HG02938 (cell line): ENCODE results near the gene CDKN1C.

Source experiments
- ATAC-seq: cut with Tn5 transposase; IDR thresholded peaks from one replicate; pipeline ENCODE4 v1.9.1; 2021; ENCODE audit warnings: mild to moderate bottlenecking, moderate library complexity; ENCODE audit not compliant: unreplicated experiment

CDKN1C gene

DNA sequence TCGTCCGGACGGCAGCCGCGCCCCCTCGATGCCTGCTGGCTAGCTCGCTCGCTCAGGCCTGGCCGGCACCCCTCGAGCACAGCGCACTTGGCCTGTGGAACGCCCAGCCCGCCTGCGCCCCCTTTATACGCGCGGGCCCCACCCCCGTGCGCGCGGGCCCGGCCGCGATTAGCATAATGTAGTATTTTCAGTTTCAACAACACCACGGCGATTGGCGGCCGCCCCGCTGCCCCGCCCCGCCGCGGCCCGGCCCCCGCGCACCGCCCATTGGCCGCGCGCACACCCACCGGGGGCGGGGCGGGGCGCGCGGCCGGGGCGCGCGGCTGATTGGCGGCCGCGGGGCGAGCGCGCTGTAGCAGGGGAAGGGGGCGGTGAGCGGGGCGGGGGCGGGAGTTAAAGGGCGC lies at the start of gene CDKN1C:
Gene CDKN1C, minus strand, starts transcription at position 98 of the 404 bp plus-strand sequence. CDS start 319 bp downstream, outside the sequence.
- peak; percentile 73 for ATAC-seq

DNA sequence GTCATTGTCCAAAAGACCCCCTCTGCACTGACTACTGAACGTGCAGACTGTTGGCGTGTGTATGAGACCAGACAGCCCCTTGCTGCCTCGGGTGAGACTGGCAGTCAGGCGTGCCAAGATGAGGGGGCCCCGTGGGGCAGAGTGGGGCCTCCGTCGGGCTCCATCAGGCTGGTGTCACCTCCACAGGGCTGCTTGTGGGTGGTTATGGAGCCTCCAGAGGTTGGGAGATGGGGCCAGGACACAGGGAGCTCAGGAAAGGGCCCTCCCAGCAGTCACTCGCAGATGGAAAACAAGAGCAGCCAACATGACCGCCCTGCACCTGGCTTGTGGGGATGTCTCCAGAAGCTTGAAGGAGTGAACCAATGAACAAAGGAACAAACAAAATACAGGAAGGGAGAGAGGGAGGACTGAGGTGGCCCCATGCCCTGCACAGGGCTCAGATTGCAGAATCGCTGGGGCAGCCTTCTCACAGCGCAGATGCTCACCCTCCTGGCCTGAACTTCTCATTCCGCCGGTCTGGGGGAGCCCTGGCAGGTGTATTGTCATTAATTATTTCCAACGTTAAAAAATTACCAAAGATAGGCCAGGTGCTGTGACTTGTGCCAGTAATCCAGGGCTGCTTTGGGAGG lies 49.1 kb upstream of the CDKN1C start:
- no peak for ATAC-seq

- no peak for ATAC-seq
Measured at GRCh38 chr11:2934021-2934550, 48.5 kb upstream of the CDKN1C start.

DNA sequence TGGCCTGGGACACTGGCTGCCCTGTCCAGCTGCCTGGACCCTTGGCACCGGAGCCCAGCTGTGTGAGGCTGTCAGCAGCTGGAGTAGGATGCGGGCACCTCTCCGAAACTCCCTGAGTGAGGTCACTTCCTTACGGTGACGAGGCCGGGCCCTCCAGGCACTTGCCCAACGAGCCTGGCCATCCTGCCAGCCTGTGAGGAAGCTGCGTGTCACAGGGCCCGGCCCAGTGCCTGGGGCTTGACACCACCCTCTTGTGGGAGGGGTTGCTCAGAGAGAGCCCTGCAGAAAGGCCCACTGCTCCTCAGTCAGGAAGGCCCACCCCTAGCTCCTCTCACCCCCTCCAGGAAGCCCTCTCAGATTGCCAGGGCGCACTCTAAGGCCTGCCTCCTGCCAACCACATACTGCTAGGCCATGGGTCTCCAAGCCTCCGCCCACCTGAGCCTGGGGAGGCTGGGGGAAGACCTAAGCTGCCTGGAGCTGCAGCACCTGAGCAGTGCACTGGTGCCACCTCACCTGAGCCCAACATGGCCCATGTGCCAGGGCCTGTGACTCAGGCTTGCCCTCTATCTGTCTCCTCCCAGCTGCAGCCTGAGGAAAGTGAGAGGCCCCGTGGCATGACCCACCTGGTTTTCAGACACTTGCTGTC lies 47.9 kb upstream of the CDKN1C start:
- ATAC-seq, result no peak

DNA sequence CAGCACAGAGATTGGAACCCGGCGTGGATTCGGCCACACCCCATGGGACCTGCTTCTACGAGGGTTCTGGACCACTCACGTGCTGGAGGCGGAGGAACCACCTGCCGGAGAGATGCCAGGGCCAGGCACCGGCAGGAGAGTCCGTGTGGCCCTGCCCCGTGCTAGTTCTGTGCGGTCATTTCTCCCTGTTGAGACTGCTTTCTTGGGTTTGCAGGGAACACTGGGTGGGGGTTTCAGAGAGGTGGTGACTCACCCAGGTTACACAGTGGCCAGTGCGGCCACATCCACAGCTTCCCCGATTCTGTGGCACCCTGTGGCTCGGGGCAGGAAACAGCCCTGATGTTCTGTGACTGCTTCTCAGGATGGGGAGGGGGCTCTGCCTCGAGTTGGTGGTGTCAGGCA lies 47.3 kb upstream of the CDKN1C start:
- no peak for ATAC-seq

DNA sequence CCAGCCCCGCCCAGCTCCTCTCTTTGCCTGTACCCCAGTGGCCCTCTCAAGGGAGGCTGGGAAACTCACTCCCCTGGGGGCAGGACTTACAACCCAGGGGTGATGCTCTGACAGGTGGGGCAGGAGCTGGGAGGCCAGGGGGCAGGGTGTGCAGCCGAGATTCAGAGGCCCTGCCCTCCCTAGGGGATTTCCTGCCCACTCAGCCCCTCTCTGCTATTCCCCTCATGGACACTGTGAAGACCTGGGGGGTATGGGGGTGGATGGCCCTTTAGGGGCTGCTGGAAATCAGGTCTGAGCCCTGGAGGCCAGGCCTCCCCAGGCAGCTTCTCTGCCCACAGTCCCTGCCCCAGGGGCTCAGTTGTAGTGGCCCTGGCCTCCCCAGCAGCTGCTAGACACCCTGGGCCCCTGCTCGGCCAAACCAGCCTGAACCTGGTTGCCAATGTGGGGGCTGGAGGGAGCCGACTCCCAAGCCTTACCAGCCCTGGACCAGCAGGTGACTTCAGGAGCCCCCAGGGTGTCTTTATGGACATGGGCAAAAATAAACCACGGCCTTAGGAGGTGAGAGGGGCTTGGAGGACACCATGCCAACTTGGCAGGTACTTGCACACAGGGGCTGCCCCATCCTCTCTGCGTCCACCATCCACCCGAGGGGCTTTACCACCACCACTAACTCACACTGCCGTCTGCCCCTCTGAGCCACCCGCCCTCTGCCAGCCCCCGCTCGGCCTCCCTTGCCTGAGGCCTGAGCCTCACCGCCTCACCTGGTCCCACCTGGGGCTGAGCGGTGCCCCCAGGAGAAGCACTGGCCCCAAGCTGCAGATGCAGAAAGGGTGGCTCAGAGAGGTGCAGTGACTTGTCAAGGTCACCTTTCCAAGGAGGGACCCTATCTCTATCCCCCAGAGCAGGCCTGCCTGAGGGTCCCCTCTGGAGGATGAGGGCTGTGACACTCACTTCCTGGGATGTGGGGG lies 46.5 kb upstream of the CDKN1C start:
- ATAC-seq, result no peak

GRCh38 chr11:2931420-2931746 lies 45.8 kb upstream of the CDKN1C start:
- no peak for ATAC-seq

DNA sequence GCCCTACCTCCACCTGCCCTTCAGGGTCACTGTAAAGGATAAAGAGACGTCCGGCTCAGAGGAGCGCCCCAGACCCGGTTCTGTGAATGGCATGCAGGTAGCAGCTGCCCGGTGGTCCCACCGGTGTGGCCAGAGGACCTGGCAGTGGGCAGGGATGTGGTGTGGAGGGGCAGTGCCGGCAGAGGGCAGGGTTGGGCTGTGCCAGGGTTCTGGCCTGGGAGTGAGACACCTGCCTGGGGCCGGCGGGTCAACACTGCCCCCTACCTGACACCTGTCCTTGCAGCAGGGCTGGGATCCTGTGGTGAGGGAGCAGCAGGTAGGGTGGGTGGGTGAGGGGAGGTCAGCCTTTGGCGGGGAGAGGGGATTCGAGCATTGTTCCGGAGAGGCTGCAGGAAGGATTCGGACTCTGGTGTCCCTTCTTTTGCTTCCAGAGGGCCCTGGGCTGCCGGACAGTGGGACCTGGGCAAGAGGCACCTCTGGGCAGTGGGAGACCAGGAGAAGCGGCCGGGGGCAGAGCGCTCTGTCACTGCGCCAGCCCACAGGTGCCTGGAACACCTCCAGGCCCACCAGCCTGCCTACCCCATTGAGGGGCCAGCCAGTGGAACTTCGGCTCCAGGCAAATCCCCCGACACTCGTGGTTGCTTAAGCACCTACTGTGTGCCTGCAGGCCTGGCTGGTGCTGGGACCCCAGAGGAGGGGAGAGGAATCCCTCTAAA lies 45.3 kb upstream of the CDKN1C start:
- ATAC-seq, result no peak

DNA sequence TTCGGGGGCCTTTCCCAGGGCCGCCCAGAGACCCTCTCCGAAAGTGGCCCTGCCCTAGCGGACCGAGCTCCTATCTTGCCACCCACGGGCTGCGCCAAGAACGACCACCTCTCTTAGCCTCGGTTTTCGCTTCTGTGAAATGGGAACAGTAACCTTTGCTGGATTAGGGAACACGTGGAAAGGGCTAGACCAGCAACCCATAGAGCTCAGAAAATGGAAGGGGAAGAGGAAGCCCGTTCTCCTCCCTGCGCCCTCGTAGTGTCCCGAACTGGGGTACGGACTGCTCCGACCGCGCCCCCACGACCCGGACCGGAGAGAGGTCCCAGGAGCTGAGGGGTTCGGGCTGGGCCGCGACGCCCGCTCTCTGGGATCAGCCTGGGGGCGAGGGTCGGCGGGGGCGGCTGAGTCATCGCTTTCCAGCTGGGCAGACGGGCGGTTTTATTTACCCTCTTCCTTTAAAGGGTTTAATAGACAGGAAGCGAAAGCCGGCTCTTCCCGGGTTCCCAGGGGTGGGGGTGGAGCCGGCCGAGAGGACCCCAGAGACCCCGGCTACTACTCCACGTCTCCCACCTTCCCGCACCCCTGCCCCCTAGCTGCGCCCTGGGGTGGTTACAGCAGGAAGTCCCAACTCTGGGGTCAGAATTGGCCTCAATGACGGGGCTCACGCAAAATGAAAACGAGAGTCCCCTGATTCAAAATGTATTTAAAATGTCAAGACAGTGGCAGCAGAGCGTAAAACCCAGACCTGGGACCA lies 44.6 kb upstream of the CDKN1C start:
- no peak for ATAC-seq

- no peak for ATAC-seq
Measured at GRCh38 chr11:2929531-2929949, 44.0 kb upstream of the CDKN1C start.

- ATAC-seq, result no peak
Measured at GRCh38 chr11:2928605-2929530, 43.3 kb upstream of the CDKN1C start, which contains the start of gene PHLDA2. PHLDA2 (minus strand) TSS chr11:2929420; CDS start chr11:2929364, 56 bp downstream.

- no peak for ATAC-seq
Measured at GRCh38 chr11:2927851-2928604, 42.5 kb upstream of the CDKN1C start.

DNA sequence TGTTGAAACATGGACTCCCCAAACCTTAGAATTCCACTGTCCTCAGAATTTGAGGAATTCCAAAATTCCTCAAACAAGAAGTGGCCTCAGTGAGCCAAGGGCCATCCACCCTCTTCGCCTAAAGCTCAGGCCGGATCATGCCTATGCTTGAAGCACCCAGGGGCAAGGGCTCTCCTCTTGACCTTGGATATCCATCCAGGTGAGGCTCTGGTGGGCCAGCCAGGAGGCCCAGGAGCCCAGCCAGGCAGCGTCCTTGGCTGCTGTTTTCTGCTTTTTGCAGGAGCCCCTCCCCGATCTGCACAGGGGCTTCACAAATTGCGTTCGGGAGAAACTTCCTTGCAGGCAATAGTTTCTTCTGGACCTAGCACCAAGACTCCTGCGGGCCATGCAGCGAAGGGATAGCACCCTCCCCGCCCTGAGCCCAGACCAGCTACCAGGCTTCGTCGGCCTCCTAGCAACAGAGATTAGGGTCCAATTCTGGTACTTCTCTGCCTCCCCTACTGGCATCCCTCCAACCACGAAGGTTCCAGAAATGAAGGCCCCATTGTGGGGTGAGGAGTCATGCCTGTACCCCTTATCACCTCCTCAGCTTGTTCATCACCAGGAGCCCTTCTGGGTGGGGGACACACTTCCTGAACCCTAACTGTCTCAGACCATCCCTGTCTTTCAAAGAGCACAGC lies 41.7 kb upstream of the CDKN1C start:
- no peak for ATAC-seq

DNA sequence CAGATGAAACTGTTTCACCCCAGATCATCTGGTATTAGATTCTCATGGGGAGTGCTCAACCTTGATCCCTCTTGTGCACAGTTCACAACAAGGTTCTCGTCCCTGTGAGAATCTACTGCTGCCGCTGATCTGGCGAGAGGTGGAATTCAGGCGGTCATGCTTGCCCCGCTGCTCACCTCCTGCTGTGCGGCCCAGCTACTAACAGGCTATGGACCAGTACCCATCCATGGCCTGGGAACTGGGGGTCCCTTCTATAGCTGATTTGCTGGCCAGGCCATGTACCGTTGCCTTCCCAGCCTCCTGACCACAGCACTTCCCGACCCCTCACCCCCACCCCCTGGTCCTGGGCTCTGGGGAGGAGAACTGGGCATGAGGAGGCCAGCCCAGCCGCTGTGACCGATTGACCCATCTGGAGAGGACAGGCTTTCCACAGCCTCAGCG lies 41.1 kb upstream of the CDKN1C start:
- ATAC-seq, result no peak

DNA sequence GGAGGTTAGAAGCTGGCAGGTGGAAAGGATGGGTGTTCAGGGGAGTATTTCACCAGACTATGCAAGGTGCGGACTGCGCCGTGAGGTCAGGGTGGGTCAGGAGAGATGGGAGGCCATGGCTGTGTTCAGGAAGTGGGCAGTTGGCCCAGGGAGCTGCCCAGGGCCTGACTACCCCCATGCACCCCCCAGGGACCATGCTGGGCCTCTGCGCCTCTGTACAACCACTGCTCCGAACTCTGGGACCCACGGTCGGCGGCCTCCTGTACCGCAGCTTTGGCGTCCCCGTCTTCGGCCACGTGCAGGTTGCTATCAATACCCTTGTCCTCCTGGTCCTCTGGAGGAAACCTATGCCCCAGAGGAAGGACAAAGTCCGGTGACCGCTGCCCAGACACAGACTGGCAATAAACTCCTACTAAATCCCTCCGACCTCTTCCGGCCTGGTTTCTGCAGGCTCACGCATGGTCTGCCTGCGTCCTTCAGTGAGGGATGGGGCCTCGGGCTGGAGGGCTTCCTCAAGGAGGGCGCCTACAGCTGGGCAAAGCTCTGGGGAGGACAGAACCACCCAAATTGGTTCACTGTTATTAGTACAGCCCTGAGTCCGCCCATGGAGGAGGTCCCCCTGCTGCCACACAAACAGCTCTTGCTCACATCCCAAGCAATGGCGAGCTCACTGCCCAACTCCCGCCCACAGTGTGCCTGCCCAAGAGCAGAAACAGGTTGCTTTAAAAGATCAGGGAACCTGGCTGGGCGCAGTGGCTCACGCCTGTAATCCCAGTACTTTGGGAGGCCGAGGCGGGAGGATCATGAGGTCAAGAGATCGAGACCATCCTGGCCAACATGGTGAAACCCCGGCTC lies 39.5 kb upstream of the CDKN1C start:
- ATAC-seq, result no peak

DNA sequence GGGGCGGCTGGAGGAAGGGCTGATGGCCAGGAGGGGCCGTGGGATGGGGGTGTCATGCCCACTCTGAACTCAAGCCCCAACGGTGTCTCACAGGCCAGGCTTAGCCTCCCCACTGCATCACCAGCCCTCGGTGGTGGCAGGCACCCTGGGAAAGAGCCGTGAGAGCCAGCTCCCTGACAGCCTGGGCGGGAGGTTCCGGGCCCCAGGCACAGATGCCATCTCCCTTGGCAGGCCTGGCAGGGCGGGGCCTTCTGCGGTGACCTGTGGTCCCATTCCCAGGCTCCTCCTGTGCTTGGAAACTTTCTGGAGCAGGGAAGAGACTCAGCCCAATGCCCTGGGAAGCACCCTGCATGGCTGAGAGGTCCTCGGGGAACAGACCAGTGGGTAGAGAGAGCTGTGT lies 38.8 kb upstream of the CDKN1C start:
- no peak for ATAC-seq
